HG03095 (cell line): ENCODE measurements around the gene TSPO2.
"Not testable (repeated sequence)": the region's sequence is repeated elsewhere in the genome, so short reads cannot be mapped to it uniquely, and the experiment has no call there.

Experiments used
- ATAC-seq: cut with Tn5 transposase; IDR thresholded peaks from one replicate; pipeline ENCODE4 v1.9.1; 2021; ENCODE audit warnings: moderate library complexity; ENCODE audit not compliant: unreplicated experiment

The TSPO2 gene, protein sequence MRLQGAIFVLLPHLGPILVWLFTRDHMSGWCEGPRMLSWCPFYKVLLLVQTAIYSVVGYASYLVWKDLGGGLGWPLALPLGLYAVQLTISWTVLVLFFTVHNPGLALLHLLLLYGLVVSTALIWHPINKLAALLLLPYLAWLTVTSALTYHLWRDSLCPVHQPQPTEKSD

DNA sequence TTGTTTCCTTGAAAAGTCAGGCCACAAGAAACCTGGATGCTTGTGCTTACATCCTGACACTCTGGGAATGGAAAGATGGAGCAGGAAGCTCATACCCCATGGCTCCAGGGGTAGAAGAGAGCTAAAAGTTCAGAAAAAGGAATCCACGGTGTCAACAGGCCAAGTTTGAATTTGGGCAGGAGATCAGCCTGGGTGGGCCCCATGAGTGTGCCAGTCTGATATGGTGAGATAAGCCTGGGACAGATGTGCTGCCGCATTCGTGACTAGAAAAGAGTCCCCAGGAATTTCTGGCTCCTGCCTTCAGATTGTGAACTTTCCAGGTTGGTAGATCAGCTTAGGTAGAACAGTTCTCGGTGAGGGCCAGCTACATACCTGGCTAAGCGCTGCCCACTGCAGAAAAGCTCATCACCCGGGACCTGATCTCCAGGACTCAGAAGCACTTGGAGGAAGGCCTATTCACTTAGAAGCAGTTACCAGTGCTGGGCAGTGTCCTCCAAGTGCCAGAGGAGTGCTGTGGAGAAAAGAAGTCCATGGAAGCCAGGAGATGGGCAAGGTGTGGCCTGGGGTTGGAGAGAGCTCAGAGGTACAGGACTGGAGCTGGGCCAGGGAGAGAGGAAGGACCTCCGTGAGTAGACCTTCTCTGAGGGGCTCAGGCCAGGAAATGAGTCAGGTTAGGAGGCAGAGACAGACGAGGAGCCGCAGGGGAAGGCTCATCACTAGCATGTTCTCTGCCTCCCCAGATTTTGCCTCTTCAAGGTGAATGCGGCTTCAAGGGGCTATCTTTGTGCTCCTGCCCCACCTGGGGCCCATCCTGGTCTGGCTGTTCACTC, at the start of gene TSPO2:
Gene TSPO2, plus strand, starts transcription at position 242 of the 830 bp plus-strand sequence. Its CDS starts 519 bp downstream, at position 761.
- no peak for ATAC-seq

DNA sequence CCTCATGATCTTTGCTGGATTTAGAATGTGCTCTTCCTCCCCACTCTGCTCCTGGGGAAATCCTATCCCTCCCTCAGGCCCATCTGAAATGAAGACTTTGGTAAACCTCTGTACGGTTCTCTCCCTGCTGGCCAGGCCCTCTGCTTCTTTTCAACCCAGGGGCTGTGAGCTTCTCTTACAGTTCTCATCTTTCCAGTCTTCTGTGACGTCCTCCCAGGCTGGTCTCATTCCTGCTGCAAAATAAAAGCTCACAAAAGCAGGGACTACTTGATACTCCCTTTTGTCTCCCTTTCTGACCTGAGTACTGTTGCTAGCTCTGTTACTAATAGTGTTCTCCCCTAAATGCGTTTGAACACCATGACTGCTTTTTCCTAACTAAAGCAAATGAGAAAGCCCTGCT, 49.5 kb upstream of the TSPO2 start:
- no peak for ATAC-seq

DNA sequence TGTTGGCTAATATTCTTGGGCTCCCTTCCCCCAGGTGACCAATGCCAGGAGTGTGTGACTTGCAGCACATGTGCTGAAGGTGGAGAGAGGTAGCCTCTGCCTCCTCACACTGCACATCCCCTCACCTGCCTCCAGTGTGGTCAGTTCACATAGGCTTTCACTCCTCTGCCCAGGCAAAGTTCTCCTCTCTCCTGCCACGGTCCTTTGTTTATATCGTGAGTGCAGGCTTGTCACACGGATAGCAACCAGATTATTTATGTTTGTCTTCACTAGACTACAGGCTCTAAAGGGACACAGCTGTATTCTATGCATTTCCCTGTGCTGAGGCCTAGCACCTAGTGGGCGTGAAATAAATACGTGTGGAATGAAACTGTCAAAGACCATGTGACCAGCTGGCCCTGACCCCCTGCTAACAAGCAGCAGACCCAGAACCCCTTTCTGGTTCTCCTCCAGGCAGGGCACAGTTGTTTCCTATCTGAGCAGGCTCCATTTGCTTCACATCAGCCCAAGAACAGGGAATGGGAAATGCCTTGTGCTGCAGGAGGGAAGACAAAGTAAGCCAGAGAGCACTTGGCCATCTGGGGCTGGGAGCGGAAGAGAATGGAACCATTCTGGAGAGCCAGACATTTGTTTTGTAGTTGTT, 45.6 kb upstream of the TSPO2 start:
- no peak for ATAC-seq

DNA sequence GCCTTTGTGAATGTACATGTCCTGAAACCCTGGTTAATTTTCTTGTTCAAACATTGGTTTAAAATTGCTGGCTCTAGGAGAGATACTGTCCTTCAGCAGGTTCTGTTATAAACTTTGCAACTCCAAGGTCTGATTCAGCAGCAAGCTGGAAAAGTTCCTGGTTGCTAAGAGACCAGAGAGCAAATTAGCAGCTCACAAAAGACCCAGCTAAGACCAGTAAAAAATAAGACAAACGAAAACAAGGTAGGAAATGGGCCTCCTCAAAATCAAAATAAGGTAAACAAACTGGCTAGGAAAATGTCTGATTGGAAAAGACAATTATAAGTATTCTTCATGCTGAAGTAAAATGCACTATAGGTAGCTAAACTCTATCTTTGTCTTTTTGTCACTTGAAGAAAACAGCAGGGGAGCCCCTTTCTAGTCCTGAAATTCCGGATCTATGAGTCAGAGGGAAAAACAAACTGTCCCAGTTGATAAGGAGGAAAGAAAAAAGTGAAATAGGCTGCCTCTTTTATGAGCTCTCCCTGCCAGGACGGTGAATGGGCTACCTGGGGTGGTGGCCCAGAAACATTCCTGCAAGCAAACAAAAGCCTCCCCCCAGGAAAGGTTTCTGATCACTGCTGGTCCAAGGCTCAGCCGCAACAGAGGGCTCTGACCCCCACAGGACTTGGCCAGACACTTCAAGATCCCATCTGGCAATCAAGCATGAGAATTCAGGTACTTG, 44.9 kb upstream of the TSPO2 start:
- ATAC-seq: no peak

DNA sequence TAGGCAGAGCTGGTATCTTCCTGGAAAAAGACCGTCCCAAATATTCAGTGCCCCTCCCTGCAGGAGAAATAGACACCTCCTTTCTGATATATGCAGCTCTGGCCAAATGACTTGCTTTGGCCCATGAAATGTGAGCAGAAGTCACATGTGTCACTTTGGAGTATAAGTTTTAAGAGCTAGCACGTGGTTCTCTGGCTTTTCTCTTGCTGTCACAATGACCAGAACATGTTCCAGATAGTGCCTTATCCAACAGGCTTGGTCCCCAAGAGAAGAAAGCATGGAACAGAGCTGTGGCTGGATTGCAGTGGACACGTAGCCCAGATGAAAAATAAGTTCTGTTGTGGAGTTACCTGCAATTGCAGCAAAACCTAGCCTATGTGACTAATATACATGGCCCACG, 43.6 kb upstream of the TSPO2 start:
- ATAC-seq: no peak

DNA sequence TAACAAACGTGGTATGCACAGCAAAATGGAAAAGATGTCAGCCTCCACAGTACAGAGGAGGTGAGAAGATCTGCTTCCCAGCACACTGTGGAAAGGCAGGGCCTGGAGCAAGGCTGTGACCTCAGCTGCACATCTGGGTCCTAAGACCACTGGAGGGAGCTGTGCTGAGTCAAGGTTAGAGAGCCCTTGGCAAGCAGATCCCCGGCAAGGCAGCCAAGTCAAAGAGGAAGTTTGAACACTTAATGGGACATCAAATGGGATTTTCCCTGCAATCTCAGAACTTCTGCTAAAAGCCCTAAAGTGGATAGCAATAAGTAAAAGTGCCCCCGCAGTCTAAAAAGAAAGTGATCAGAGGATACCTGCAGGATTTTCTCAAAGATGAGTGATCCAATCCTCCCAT, 42.7 kb upstream of the TSPO2 start:
- ATAC-seq: no peak

DNA sequence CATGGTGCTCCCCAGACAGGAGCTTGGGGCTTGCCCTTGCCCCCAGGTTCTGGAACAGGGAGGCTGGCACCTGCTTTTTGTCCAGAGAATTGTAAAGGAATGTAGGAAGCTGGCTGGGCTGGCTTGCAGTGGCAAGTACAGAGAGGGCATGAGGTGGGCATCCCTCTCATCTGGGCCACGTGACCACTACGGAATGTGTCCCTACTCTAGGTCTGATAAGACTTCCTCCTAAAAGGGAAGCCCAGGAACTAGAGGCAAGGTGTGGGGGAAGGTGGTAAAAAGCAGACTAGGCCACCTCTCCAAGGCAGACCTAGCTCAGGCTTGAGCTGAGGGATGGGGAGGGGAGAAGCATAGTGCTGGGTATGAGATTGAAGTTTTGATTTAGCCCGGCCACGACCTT, 42.0 kb upstream of the TSPO2 start:
- ATAC-seq: no peak

DNA sequence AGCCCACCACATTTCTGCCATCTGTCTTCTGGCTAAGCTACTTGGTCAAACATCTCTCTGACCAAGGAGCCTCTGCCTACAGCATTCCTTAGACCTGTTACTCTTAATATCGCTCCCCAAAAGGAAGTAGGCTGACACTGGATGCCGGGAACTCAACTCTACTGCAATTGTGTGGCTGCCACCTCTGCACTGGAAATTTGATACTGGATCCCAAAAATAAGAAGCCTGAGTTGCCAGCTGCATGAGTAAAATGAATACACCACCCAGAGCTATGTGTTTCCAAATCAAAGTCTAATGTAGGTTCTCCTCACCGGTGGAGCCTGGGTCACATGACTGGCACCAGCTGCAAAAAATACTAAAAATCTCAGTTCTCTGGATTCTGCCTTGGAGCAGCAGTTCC, 40.1 kb upstream of the TSPO2 start:
- ATAC-seq: no peak

DNA sequence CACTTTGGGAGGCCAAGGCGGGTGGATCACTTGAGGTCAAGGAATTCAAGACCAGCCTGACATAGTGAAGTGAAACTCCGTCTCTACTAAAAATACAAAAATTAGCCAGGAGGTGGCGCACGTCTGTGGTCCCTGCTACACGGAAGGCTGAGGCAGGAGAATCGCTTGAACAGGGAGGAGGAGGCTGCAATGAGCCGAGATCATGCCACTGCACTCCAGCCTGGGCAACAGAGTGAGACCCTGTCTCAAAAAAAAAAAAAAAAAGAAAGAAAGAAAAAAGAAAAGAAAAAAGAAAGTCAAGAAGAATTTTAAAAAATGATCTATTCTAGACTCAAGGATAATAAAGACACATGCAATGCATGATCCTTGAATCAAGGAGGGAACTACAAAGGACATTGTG, 36.0 kb upstream of the TSPO2 start:
- peak; percentile 62 for ATAC-seq

DNA sequence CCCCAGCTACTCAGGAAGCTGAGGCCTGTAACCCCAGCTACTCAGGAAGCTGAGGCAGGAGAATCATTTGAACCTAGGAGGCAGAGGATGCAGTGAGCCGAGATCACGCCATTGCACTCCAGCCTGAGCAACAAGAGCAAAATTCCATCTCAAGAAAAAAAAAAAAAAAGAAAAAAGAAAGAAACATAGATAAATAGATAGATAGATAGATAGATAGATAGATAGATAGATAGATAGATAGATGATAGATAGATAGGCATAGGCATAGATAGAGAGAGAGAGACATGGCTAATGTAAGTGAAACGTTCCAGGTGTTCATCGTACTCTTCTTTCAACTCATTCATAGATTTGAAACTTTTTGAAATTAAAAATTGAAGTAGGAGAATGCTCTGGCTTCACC, 35.3 kb upstream of the TSPO2 start:
- not testable (repeated sequence) for ATAC-seq

DNA sequence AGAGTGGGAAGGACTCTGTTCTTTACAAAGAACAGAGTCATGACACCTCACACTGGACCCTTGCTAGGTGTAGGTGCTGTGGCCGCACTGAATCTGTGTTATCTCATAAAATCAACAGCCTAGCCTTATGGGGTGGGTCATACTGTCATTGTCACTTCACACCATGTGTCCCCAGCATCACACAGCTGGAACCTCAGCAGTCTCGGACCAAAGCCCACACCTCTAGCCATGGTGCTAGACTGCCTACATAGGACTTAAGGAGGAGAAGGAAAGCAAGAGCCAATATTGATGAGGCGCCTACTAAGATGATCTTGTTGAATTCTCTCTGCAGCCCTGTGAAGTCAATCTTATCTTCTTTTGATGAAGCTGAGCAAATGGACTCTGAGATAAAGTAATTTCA, 34.3 kb upstream of the TSPO2 start:
- ATAC-seq: no peak

DNA sequence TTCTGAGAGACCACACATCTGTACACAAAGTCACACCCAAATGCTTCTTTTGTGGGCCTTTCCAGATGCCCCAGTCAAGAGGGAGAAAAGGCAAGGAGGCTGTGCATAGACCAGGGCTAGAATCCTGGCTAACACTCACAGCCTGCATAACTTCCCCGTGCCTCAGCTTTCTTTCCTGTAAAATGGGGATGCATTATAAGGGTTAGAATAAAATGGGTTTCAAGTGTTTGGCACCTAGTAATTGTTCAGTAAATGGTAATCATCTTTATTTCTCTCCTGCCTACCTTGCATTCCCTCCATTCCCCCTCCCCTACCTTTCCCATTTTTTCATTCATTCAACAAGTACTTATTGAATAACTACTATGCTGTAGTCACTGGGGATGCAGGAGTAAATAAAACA, 32.6 kb upstream of the TSPO2 start:
- no peak for ATAC-seq

DNA sequence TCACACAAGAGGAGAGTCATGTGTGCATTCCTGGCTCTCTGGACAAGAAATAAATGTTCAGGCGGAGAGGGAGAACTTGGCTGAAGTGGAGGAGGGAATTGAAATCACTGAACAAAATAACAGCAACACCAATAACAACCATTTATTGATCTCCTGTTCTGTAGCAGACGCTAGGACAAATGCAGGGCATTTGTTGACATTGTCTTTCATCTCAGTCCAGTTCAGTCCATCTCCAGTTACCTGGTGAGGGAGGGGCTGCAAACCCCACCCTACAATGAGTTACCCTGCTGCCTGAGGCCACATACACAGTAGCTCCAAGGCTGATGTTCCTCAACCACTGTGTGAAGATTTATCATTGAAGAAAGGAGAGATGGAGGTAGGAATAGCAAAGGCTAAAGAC, 30.6 kb upstream of the TSPO2 start:
- ATAC-seq: no peak

DNA sequence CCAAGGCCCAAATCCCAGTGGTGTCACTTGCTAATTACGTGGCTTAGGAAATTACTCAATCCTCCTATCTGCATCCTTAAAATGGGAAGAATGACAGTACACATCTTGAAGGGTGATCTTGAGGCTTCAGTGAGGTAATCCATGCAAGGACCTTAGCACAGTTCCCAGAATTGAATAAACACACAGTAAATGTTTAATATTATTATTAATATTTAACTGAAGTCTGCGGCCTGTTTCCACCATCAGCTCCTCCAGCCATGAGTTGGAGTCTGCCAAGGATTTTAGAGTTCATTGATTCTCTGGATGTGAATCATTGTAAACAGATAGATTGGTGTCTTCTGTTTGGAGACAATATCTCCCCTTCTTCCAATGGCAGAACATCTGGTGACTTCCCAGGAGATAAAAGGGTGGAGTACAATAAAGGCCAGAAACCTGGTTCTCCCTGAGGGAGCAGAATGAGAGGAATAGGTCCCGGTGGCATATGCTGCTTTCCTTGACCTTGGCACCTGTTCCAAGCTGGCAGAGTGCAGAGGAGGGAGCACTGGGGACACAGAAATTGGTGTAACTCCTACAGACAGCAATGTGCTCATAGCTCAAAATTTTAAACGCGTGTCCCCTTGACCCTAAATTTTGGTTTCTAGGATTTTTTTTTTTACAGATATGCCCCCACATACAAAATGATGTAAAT, 28.7 kb upstream of the TSPO2 start:
- no peak for ATAC-seq

DNA sequence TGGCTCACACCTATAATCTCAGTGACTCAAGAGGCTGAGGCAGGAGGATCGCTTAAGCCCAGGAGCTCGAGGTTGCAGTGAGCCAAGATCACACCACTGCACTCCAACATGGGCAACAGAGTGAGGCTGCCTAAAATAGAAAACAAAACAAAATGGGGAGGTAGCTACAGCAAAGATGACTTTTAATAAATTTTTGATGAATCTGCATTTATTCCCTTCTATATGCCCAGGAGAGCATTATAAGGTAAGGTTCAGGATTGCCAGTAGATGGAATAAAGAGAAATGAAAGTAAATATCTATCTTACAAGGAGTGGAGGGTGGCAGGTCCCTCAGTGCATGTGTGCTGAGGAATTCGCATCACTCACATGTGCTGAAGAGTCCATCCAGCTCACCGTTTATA, 27.5 kb upstream of the TSPO2 start:
- ATAC-seq: no peak

DNA sequence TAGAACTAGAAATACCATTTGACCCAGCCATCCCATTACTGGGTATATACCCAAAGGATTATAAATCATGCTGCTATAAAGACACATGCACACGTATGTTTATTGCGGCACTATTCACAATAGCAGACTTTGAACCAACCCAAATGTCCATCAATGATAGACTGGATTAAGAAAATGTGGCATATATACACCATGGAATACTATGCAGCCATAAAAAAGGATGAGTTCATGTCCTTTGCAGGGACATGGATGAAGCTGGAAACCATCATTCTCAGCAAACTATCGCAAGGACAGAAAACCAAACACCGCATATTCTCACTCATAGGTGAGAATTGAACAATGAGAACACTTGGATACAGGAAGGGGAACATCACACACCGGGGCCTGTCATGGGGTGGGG, 26.4 kb upstream of the TSPO2 start:
- ATAC-seq: not testable (repeated sequence)

DNA sequence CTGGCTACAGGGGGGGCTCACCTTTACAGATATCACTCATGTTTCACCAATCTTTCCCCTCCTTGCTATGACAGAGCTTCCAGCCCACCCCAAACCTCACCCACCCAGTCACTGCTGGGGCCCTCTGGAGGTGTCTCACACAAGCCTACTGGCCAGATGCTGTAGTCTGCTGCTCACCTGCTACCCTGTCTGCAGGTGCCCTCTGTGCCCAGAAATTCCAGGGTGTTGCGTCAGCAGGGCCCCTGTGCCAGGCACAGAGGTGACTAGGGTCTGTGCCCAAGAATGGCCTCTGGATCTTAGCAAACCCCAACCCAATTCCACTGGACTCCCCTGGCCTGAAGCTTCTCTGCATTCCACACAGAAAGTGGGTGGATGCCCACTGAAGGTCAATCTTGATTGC, 24.6 kb upstream of the TSPO2 start:
- ATAC-seq: no peak

DNA sequence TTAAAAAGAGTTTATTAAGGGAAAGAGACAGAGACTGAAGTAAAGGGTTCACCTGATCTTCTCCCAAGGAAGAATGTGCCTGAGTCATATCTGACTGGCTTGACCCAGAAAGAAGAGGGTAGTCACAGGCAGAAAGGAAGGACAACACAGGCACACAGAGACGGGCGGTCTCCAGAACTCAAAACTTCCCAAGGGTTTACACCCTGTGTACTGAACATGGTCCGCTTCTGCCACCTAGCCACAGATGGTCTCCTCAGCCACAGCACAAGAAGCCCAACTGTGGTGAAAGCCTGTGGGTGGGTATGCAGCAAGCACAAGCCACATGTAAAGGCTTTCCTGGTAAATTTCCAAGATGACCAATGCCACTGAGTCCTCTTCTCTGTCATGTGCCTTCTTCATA, 20.4 kb upstream of the TSPO2 start:
- ATAC-seq: no peak

DNA sequence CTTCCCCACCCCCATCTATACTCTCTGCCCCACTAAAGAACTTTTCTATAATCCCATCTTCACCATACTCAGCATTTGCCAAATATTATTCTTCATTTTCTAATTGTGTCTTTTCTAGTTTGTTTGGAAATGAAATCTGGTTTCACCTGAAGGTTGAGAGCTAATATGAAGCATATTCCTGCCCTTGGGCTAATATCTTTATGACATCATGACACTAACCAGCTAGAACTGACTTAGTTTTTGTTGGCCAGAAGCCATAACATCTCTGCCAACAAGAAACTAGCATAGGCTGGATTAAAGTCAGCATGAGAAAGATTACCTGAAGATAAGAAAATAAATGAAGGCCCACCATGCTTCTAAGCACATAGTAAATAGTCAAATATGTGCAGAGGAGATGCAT, 20.0 kb upstream of the TSPO2 start:
- ATAC-seq: no peak

DNA sequence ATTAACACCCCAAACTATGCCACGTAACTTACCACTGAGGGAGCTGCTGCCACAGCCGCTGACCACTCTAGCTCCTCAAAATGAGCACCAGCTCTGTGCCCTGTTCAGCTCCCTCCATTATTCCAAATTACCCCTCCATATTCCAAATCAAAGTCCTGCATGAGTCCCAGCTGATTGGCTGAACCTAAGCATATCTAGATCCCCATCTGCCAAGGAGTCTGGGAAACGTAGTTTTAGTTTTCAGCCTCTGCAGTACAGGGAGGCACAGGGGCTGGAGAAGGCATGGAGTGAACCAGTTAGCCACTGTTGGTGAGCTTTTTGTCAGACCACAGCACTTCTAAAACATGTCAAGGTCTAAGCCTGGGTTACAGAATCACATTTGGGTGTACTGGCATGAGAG, 19.2 kb upstream of the TSPO2 start:
- no peak for ATAC-seq

DNA sequence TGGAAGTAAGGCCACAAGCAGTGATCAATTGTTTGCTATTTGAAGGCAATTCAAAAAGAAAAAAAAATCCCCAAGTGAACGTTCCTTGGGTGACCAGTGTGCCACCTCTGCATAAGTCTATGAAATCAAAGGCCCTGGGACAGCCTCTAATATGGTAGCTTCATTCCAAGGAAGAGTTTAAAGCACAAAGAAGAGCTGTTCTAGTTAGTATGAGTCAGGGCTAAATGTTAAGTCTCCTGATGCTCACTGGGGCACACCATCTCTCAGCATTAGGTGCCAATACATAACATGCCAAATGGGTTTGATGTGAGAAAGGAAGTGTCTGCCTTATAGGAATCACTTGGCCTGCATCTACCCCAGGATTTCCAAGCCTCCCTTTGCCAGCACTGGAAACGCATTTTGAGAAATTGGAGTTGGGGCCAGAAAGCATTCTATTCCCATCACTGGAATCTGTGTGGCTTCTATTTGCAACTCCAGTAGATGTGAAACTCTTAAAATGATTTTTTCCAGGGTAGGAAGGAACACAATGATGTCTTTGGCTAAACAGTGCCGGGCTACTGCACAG, 16.2 kb upstream of the TSPO2 start:
- no peak for ATAC-seq
